Mucosa of descending colon (tissue), 3 donors: ENCODE measurements around the gene MAML3. TPM values are rescaled to one million over a fixed set of nuclear protein-coding genes. Genes with fewer than 3 reads are reported as not detected.

ENCODE experiments used
- ATAC-seq: fragments of 200-7000 bp; cut with Tn5 transposase; one replicate; pipeline ENCODE4 v1.9.1; 2020; ENCODE audit warnings: mild to moderate bottlenecking, moderate library complexity
- DNase-seq, 3 donors: peaks; one replicate each; pipeline ENCODE4 v3.0.0-alpha.2; 2020
- H3K36me3 ChIP-seq: fragments of 200-600 bp; one replicate; pipeline ENCODE4 v1.8.0; 2021; ENCODE audit warnings: low read depth, mild to moderate bottlenecking
- H3K4me1 ChIP-seq: fragments of 200-600 bp; one replicate; pipeline ENCODE4 v1.8.0; 2021; ENCODE audit warnings: low read depth, mild to moderate bottlenecking
- H3K4me3 ChIP-seq: fragments of 200-600 bp; one replicate; pipeline ENCODE4 v1.8.0; 2021; ENCODE audit warnings: mild to moderate bottlenecking
- H3K9me3 ChIP-seq: fragments of 200-600 bp; one replicate; pipeline ENCODE4 v1.8.0; 2021; ENCODE audit warnings: mild to moderate bottlenecking
- intact Hi-C, 2 donors: fragments of 100-400 bp; cut with DNase I in 1 of 2; cut with micrococcal nuclease in 1 of 2; formaldehyde crosslinking; loops; one replicate each; pipeline versions ENCODE4 v1.11.0 to v1.11.1; 2022; cut with DNase I, micrococcal nuclease
- total RNA-seq, 3 donors: library from RNA; stranded (reverse); fragmentation: NEBNext Ultra II Directional in 2 of 3; extraction: Animal tissue kit (Norgen Biotek cat#: 25700) in 2 of 3; gene quantifications; one replicate each; pipeline versions ENCODE4 v1.2.1 to v1.2.4, GENCODE V29; 2021 to 2023
- TF ChIP-seq, protein P1 (sequence below): fragments of 200-600 bp; IDR thresholded peaks from one replicate; pipeline ENCODE4 v1.8.0; 2022; ENCODE audit warnings: antibody characterized with exemption, mild to moderate bottlenecking
- donor health status: DM: no; HTN: no; CAD: no; lungs with moderate emphysema.
- donor health status: DM: no; HTN: no; CAD: no.
- donor health status: DM: no; HTN: yes; CAD: no.

Gene MAML3
- total RNA-seq, 3 donors from 2014 or later: 10.4 to 23.5 (median 14.8) TPM

DNA sequence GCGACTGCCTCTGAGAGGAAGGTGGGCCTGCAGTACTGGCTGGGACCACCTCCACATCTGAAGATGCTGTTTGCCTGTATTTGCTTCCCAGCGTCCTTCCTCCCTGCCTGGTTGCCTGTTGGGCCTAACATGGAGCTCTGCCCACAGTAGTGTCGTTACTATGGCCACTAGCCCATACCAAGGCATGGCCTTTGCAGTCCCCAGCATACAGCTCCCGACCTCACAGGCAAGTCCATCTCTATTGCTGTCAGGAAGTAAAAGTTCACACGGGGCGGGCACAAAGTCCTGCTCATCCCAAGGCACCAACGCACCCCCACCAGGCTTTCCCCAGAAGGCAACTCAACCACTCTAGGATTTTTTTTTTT is 71.6 kb downstream of the MAML3 start:
- no peaks in the 10 kb centered on the region for H3K4me1 ChIP-seq
- H3K4me3 ChIP-seq: no peak overlapping the region
- ATAC-seq (no peak), DNase-seq (no peak)
- intact Hi-C loops: no loop called here
- no peaks in the 10 kb centered on the region for H3K9me3 ChIP-seq
- H3K36me3 ChIP-seq: no peaks in the 10 kb centered on the region
- TF ChIP-seq, protein P1, sequence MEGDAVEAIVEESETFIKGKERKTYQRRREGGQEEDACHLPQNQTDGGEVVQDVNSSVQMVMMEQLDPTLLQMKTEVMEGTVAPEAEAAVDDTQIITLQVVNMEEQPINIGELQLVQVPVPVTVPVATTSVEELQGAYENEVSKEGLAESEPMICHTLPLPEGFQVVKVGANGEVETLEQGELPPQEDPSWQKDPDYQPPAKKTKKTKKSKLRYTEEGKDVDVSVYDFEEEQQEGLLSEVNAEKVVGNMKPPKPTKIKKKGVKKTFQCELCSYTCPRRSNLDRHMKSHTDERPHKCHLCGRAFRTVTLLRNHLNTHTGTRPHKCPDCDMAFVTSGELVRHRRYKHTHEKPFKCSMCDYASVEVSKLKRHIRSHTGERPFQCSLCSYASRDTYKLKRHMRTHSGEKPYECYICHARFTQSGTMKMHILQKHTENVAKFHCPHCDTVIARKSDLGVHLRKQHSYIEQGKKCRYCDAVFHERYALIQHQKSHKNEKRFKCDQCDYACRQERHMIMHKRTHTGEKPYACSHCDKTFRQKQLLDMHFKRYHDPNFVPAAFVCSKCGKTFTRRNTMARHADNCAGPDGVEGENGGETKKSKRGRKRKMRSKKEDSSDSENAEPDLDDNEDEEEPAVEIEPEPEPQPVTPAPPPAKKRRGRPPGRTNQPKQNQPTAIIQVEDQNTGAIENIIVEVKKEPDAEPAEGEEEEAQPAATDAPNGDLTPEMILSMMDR: no peak

DNA sequence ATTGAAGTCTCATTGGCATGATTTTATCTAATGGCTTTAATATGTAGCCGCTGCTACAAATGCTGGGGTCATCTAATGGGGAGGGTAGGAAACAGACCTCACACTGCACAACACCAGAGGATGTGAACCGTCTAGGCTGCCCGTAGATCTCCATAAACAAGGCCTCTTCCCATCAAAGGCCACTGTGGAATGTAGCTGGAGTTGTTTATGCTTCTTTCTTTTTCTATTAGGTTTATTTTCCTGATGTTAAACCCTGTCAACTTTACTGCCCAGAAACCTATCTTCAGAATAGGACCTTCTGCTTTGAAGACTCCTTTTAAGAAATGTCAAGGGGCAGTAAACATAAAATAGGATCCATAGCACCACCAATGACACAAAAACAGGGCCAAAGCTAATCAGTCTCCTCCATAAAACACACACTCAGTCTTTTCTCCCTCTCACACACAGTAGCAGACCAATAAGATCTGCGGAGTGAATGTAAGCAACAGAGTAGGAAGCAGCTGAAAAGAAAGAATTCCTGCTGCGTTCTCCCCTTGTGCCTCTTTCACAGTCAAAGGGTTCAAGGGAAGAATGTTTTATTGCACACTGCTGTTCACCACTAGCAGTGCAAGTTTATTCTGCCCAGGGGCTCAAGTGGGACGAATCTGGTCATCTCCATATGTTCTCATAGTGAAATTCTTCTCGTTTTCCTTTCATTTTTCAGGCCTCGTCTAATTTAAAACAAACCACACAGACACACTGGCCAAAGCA is 72.2 kb downstream of the MAML3 start:
- no peaks in the 10 kb centered on the region for H3K4me1 ChIP-seq
- H3K9me3 ChIP-seq: no peaks in the 10 kb centered on the region
- DNase-seq (no peak), ATAC-seq (no peak)
- H3K4me3 ChIP-seq: no peak overlapping the region
- no peaks in the 10 kb centered on the region for H3K36me3 ChIP-seq
- intact Hi-C loops: no loop called here
- TF ChIP-seq, protein P1: no peak

DNA sequence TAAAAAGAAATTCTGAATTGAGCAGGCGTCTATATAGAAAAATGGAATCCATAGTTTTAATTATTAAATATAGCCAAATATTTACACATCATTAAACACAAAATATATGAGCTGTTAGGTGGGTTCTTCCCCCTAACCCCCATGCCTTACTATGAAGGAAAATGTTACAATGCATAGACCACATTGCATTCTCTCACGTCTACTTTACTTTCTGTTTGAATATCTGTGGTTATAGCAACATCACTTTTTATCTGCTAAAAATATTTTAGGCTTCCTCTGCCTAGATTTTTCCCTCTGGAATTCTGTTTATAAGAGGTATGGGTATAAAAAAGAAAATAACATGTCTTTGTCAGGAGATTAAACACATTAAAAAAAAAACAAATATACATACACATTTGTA is 73.1 kb downstream of the MAML3 start:
- TF ChIP-seq, protein P1: no peak
- Histone ChIP-seq H3K9me3 (no peaks in the 10 kb centered on the region), H3K4me3 (no peak overlapping the region), H3K4me1 (no peaks in the 10 kb centered on the region), H3K36me3 (no peaks in the 10 kb centered on the region)
- ATAC-seq (no peak), DNase-seq (no peak)
- intact Hi-C loops: no loop called here

DNA sequence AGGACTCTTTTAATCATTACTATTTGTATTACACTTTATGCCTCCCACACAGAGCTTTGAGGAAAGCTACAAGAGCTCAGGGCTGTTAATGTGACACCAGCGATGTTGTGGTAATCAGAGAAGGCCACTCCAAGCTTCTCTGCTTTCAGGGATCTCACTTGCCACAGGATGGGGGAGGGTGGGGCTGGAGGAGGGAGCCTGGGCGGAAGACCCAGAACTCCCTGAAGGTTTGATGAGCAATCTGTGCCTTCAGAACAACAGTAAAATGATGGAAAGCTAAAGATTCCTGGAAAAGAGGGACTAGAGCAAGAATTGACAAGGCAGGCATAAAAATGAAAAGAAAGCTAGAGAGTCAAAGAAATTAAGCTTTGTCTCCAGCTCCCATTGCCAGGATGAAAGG is 75.6 kb downstream of the MAML3 start:
- no peak for DNase-seq
- H3K4me1 ChIP-seq: no peaks in the 10 kb centered on the region
- TF ChIP-seq, protein P1: no peak
- intact Hi-C loops: no loop called here
- no peaks in the 10 kb centered on the region for H3K36me3 ChIP-seq
- no peaks in the 10 kb centered on the region for H3K9me3 ChIP-seq
- ATAC-seq: no peak
- H3K4me3 ChIP-seq: no peak overlapping the region

DNA sequence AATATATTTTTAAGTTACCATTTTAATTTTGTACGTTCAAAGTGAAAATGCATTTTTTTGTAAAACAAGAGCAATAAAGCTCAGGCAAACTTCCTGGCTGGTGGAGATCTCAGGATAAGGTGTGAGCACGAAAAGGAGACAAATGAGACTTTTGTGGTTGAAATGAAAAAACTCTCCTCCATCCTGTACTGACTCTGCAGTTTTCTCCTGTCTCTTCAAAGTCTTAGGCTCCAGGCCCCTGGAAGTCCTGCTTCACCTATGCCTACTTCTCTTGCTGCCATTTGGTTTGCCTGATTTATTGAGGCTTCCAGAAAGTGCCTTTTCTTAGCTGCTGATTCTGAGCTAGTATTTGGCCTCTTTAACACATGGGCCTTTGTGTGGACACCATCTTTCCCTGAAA is 77.7 kb downstream of the MAML3 start:
- H3K36me3 ChIP-seq: no peaks in the 10 kb centered on the region
- intact Hi-C loops: no loop called here
- H3K4me3 ChIP-seq: no peak overlapping the region
- H3K9me3 ChIP-seq: no peaks in the 10 kb centered on the region
- H3K4me1 ChIP-seq: no peaks in the 10 kb centered on the region
- no peak for ATAC-seq
- DNase-seq: no peak
- TF ChIP-seq, protein P1: no peak

DNA sequence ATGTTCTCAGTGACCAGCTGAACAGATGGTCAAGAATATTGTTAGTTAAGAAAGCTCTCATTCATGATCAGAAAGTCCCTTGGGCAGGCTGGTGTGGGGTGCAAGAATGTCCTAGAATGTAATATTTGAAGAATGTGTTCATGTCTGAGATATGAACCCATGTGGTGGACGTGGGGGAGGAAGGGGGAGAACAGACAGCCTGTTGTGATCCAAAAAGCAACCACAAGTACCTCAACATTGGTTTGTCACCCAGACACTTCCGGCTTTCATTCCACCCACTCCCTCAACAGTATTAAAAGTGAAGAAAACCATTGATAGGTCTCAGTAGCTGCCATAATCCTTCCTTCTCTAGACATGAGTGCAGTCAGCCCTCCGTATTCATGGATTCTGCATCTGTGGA is 82.2 kb downstream of the MAML3 start:
- Histone ChIP-seq H3K36me3 (no peaks in the 10 kb centered on the region), H3K9me3 (no peaks in the 10 kb centered on the region), H3K4me1 (no peaks in the 10 kb centered on the region), H3K4me3 (no peak overlapping the region)
- intact Hi-C loops: no loop called here
- no peak for DNase-seq
- TF ChIP-seq, protein P1: no peak
- peak; percentile 57 for ATAC-seq
